Daoy (cell line): ENCODE measurements around the gene SUFU. TPM values are rescaled to one million over a fixed set of nuclear protein-coding genes. Genes with fewer than 3 reads are reported as not detected.
"Not testable (repeated sequence)": the region's sequence is repeated elsewhere in the genome, so short reads cannot be mapped to it uniquely, and the experiment has no call there.

Source experiments
- DNase-seq: peaks from one replicate; pipeline ENCODE4 v3.0.0-alpha.2; 2015; ENCODE audit warnings: low read depth
- total RNA-seq: library from RNA; depleted of rRNA; stranded (reverse); fragments of >200 nt; shearing (Covaris generic); gene quantifications from 2 replicates; pipeline ENCODE4 v1.2.3, GENCODE V29; 2014

Gene SUFU
- total RNA-seq, 1 experiment from 2014 or later: 0.40 TPM

GRCh38 chr10:102650655-102651454 lies 147.1 kb downstream of the SUFU start:
- no peak for DNase-seq

GRCh38 chr10:102651455-102652169 lies 147.8 kb downstream of the SUFU start:
- no peak for DNase-seq

GRCh38 chr10:102652170-102652916 lies 148.6 kb downstream of the SUFU start:
- no peak for DNase-seq

DNA sequence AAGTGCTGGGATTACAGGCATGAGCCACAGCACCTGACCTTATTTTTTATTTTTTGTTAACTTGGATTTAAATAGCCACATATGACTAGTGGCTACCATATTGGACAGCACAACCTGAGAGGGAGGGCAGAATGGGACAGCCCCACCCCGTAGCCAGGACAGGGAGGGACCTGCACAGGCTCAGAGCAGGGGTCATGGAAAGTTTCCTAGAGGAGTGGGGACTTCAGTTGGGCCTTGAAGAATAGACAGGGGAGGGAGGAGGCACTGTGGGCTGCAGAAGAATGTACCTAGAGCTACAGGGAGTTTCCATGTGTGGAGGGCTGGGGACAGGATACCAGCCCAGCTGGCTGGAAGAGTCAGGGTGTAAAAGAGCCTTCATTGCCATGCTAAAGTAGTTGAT lies 149.3 kb downstream of the SUFU start:
- DNase-seq: no peak

GRCh38 chr10:102654566-102654965 lies 150.8 kb downstream of the SUFU start:
- no peak for DNase-seq

DNA sequence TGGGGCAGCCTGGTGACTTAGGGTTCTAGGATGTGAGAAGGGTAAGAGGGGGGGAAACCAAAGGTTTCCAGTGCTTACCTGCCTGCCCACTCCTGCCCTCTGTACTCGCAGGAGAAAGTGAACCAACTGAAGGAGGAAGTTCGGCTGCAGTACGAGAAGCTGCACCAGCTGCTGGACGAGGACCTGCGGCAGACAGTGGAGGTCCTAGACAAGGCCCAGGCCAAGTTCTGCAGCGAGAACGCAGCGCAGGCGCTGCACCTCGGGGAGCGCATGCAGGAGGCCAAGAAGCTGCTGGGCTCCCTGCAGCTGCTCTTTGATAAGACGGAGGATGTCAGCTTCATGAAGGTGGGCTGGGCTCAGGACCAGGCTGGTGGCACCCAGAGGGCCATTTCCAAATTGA lies 151.2 kb downstream of the SUFU start:
- DNase-seq: no peak

- DNase-seq: no peak
Measured at GRCh38 chr10:102656026-102656425, 152.3 kb downstream of the SUFU start.

GRCh38 chr10:102656791-102657371 lies 153.1 kb downstream of the SUFU start:
- DNase-seq: no peak

DNA sequence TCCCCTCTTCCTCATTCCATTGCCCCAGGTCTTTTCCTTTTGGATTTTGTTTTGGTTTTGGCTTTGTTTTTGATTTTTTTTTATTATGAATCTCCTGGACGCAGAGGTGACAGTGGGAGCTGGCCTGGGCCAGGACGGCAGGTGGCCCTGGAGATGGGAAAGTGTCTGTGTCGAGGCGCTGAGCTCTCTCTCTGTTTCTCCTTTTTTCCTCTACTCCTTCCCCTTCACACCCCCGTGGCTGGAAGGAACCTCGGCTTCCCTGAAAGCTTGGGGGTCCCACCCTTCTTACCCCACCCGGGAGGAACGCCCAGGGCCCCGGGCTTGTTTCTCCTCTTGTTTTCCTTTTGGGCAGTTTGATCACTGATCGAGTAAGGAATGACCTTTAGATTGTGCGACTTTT lies 153.7 kb downstream of the SUFU start:
- DNase-seq: no peak

DNA sequence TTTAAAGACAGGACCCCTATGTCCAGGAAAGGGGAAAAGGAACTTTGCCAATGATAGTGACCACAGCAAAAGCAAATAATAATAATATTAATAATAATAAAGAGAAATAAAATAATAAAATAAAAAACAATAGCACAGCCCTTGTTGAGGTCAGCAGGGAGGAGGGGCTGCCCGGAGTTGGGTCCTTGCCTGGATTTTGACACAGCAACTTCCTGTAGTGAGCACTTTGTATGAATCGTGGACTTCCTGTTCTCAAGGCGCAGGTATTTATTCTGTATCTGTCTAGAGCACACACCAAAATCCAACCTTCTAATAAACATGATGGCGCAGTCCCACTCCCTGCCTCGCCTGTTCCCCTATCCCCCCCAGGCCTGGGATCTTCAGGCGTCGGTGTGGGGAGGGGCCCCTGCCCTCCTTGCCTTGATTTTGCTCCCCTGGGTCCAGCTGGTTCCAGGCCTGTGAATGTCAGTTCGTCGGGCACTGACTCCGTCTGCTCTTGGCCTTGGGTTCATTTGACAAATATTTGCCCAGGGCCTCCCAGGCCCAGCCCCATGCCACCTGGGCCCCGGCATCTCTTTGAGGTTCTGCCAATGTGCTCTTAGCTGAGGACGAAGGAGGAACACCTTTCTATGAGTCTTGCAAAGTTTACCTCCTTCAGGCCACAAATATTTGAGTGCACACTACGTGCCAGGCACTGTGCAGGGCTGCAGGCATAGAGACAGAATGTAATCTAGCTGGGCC lies 154.4 kb downstream of the SUFU start:
- no peak for DNase-seq

DNA sequence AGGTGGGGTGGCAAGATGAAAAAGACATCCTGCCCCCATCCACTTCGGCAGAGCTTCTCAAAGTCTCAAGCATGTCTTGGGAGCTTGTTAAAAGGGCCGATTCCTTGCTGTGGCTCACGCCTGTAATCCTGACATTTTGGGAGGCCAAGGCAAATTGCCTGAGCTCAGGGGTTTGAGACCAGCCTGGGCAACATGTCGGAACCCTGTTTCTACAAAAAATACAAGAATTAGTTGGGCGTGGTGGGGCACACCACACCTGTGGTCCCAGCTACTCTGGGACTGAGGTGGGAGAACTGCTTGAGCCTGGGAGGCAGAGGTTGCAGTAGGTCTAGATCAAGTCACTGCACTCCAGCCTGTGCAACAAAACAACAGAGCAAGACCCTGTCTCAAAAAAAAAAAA lies 155.0 kb downstream of the SUFU start:
- DNase-seq: no peak

GRCh38 chr10:102660888-102661657 lies 157.3 kb downstream of the SUFU start:
- peak; percentile 46 for DNase-seq

DNA sequence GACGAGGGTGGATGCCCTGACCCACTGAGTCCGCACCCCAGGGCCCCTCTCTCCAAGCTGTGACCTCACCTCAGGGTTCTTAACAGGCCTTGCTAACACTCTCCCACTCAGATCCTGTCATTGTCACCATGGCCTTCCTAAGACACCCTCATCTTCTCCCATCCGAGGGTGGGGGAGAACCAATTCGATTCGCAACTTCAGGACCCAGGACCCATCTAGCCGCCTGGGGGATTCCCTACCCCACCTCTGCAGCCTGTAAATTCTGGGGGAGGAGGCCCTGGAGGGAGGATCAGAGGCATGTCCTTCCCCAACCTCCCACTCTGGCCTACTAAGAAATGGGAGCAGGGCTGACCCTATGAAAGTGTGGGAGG lies 157.9 kb downstream of the SUFU start:
- no peak for DNase-seq

- no peak for DNase-seq
Measured at GRCh38 chr10:102665904-102666509, 162.2 kb downstream of the SUFU start.

- not testable (repeated sequence) for DNase-seq
Measured at GRCh38 chr10:102667411-102667810, 163.6 kb downstream of the SUFU start.

GRCh38 chr10:102668326-102669107 lies 164.7 kb downstream of the SUFU start:
- no peak for DNase-seq

- peak; percentile 52 for DNase-seq
Measured at GRCh38 chr10:102669206-102670064, 165.7 kb downstream of the SUFU start.

DNA sequence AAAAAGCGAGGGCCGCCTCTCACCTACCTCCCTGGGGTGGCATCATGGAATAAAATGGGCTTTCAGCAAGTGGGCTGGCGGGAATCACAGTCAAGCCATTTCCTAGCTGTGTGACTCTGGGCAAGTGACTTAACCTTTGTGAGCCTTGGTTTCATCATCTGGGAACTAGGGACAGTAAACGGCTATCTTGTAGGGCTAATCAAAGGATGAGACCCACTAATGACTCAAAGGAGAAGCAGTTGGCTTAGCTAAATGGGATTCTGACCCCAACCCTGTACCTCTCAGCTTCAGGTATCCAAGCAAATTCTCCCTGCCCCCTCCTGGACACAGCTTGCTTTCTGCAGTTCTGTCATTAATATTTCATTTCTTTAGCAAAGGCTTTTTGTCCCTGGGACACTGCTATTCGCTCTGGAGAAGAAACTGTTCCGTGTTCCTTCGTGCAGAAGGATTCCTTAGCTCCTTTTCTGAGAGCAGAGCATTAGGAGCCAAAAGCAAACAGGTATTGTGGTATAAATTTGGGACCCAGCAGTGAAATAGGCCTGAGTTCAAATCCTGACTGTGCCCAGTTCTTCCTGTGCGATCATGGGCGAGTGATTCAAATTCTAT lies 166.4 kb downstream of the SUFU start:
- no peak for DNase-seq
